HG03280 (cell line): ENCODE results near the gene OXSR1.

ENCODE experiments used
- ATAC-seq: cut with Tn5 transposase; IDR thresholded peaks from one replicate; pipeline ENCODE4 v1.9.1; 2021; ENCODE audit warnings: mild to moderate bottlenecking, moderate library complexity; ENCODE audit not compliant: unreplicated experiment

The OXSR1 gene

DNA sequence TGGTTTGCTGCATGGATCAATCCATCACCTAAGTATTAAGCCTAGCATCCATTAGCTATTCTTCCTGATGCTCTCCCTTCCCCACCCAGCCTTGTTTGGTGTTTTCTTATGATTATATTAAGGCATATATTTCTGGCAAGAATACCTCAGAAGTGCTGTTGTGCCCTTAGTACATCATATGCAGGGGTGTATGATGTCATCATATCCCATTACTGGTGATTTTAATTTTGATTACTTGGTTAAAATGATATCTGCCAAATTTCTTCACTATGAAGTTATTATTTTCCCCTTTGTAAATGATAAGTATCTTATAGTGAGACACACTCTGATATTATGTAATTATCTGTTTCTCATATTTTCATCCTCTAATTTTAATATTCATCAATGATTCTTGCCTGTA, 132.2 kb downstream of the OXSR1 start:
- no peak for ATAC-seq

- ATAC-seq: no peak
Observed at GRCh38 chr3:38297947-38298711, 132.8 kb downstream of the OXSR1 start.
